ENCODE data around the gene SOD1. TPM values are rescaled to one million over a fixed set of nuclear protein-coding genes. Genes with fewer than 3 reads are reported as not detected.
A peak's percentile ranks its signal among the peaks of the same experiment; 100 is the strongest.
"Not testable (repeated sequence)": the region's sequence is repeated elsewhere in the genome, so short reads cannot be mapped to it uniquely, and the experiment has no call there.

The SOD1 gene
- total RNA-seq, 1 experiment from 2014 or later = 288 TPM

GRCh38 chr21:31624961-31625491 lies 34.5 kb upstream of the SOD1 start:
- H3K9me2 ChIP-seq (ENCODE audit: insufficient read depth) = no peaks in the 10 kb centered on the region
- intact Hi-C loops (cut with micrococcal nuclease; ENCODE audit: unreplicated experiment) = no loop called here
- peaks cover 8% of the 10 kb centered on the region; the same call in 1 of the 2 replicates for H3K4me1 ChIP-seq (replicated peaks; ENCODE audit: insufficient read depth)
- H2AFZ ChIP-seq = no peak overlapping the region
- H3K27ac ChIP-seq = no peak overlapping the region
- POLR2A ChIA-PET (ENCODE audit: unreplicated experiment) = no interaction called here
- no peaks in the 10 kb centered on the region for H3K9me3 ChIP-seq (ENCODE audit: insufficient read depth, low read depth)
- TF ChIP-seq CTCF (conservative IDR thresholded peaks at IDR 0.05) (no peak), EZH2 (IDR thresholded peaks at IDR 0.05; ENCODE audit: low read depth) (no peak)
- H3K4me3 ChIP-seq = no peak overlapping the region
- CTCF ChIA-PET = interaction anchor here (0.6 kb wide), 1 partner anchor 321 kb away, joined by 4 read pairs; no protein-coding TSS in a partner anchor
- H4K20me1 ChIP-seq (ENCODE audit: insufficient read depth) = no peaks in the 10 kb centered on the region
- no peak overlapping the region for H3K4me2 ChIP-seq
- no peaks in the 10 kb centered on the region for H3K27me3 ChIP-seq (ENCODE audit: insufficient read depth, low read depth)
- DNase-seq = no peak
- H3F3A ChIP-seq (ENCODE audit: insufficient read depth, low read depth) = peaks cover 9% of the 10 kb centered on the region; the same call in 1 of the 2 replicates
- H3K79me2 ChIP-seq (ENCODE audit: low read depth) = no peaks in the 10 kb centered on the region
- no peaks in the 10 kb centered on the region for H3K36me3 ChIP-seq (ENCODE audit: low read depth)
- BruUV-seq (replicated peaks) = no TSS peak

GRCh38 chr21:31629972-31630711 lies 29.4 kb upstream of the SOD1 start:
- no peaks in the 10 kb centered on the region for H3K9me2 ChIP-seq (ENCODE audit: insufficient read depth)
- CTCF ChIA-PET = no interaction called here
- no peaks in the 10 kb centered on the region for H3K27me3 ChIP-seq (ENCODE audit: insufficient read depth, low read depth)
- DNase-seq = peak; percentile 68 to 91
- peaks cover 12% of the 10 kb centered on the region; the same call in 1 of the 2 replicates for H3F3A ChIP-seq (ENCODE audit: insufficient read depth, low read depth)
- POLR2A ChIA-PET (ENCODE audit: unreplicated experiment) = no interaction called here
- no peak for TF ChIP-seq EZH2 (IDR thresholded peaks at IDR 0.05; ENCODE audit: low read depth)
- intact Hi-C loops (cut with micrococcal nuclease; ENCODE audit: unreplicated experiment) = no loop called here
- H3K4me2 ChIP-seq = peak overlapping the region; percentile 37
- peaks cover 15% of the 10 kb centered on the region for H3K4me1 ChIP-seq (replicated peaks; ENCODE audit: insufficient read depth)
- no peak overlapping the region for H3K27ac ChIP-seq
- H3K79me2 ChIP-seq (ENCODE audit: low read depth) = no peaks in the 10 kb centered on the region
- no peak overlapping the region for H3K4me3 ChIP-seq
- H4K20me1 ChIP-seq (ENCODE audit: insufficient read depth) = no peaks in the 10 kb centered on the region
- no peaks in the 10 kb centered on the region for H3K36me3 ChIP-seq (ENCODE audit: low read depth)
- no peaks in the 10 kb centered on the region for H3K9me3 ChIP-seq (ENCODE audit: insufficient read depth, low read depth)
- no peak overlapping the region for H2AFZ ChIP-seq
- BruUV-seq (replicated peaks) = no TSS peak

GRCh38 chr21:31631881-31632280 lies 27.6 kb upstream of the SOD1 start:
- H3K4me1 ChIP-seq (replicated peaks; ENCODE audit: insufficient read depth) = peaks cover 15% of the 10 kb centered on the region
- H3K36me3 ChIP-seq (ENCODE audit: low read depth); H3K4me2 ChIP-seq; H3K79me2 ChIP-seq (ENCODE audit: low read depth); BruUV-seq (replicated peaks); H4K20me1 ChIP-seq (ENCODE audit: insufficient read depth); POLR2A ChIA-PET (ENCODE audit: unreplicated experiment); H3K9me2 ChIP-seq (ENCODE audit: insufficient read depth); H3K4me3 ChIP-seq; H2AFZ ChIP-seq; H3K27me3 ChIP-seq (ENCODE audit: insufficient read depth, low read depth); DNase-seq; H3K9me3 ChIP-seq (ENCODE audit: insufficient read depth, low read depth); H3K27ac ChIP-seq; intact Hi-C loops (cut with micrococcal nuclease; ENCODE audit: unreplicated experiment): not testable (repeated sequence)
- H3F3A ChIP-seq (ENCODE audit: insufficient read depth, low read depth) = peaks cover 12% of the 10 kb centered on the region; the same call in 1 of the 2 replicates
- CTCF ChIA-PET = interaction anchor here (0.7 kb wide), 1 partner anchor 442 kb away, joined by 5 read pairs; no protein-coding TSS in a partner anchor

GRCh38 chr21:31634993-31635392 lies 24.5 kb upstream of the SOD1 start:
- peaks cover 4% of the 10 kb centered on the region; the same call in 1 of the 2 replicates for H3F3A ChIP-seq (ENCODE audit: insufficient read depth, low read depth)
- no peak for TF ChIP-seq EZH2 (IDR thresholded peaks at IDR 0.05; ENCODE audit: low read depth)
- TF ChIP-seq CTCF (conservative IDR thresholded peaks at IDR 0.05) = no peak

More at GRCh38 chr21:31634993-31635392, 24.5 kb upstream of the SOD1 start:
- no peak overlapping the region for H3K27ac ChIP-seq
- H3K9me3 ChIP-seq (ENCODE audit: insufficient read depth, low read depth) = no peaks in the 10 kb centered on the region
- no peak for DNase-seq
- ChIA-PET POLR2A (ENCODE audit: unreplicated experiment) (no interaction called here), CTCF (no interaction called here)
- no peaks in the 10 kb centered on the region for H3K9me2 ChIP-seq (ENCODE audit: insufficient read depth)
- H3K4me1 ChIP-seq (replicated peaks; ENCODE audit: insufficient read depth) = peaks cover 7% of the 10 kb centered on the region; the same call in 1 of the 2 replicates
- no peak overlapping the region for H2AFZ ChIP-seq
- intact Hi-C loops (cut with micrococcal nuclease; ENCODE audit: unreplicated experiment) = no loop called here
- H3K36me3 ChIP-seq (ENCODE audit: low read depth) = no peaks in the 10 kb centered on the region
- no peak overlapping the region for H3K4me2 ChIP-seq
- no peaks in the 10 kb centered on the region for H3K79me2 ChIP-seq (ENCODE audit: low read depth)
- BruUV-seq (replicated peaks) = no TSS peak
- H4K20me1 ChIP-seq (ENCODE audit: insufficient read depth) = no peaks in the 10 kb centered on the region
- no peaks in the 10 kb centered on the region for H3K27me3 ChIP-seq (ENCODE audit: insufficient read depth, low read depth)
- no peak overlapping the region for H3K4me3 ChIP-seq
